NCI-H2227 (cell line): Measurements from ENCODE around the gene SEMA5A.

Experiments used
- DNase-seq: peaks from one replicate; lab custom pipeline; 2025; ENCODE audit not compliant: unreplicated experiment; lab: John Stamatoyannopoulos, UW

The SEMA5A gene

DNA sequence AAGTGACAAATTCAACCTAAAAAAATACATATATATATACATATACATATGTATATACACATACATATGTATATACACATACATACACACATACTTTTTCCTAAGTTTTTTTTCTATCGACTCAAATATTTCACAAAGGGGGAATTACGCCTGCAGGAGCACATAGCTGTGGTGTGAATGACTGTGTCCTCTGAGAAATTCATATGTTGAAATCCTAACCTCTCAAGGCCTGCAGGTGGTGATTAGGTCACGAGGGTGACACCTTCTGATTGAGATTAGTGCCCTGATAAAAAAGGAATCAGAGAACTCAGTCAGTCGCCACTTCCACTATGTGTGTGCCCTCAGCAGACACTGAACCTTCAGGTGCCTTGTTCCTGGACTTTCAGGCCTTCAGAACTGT is 248.7 kb downstream of the SEMA5A start:
- no peak for DNase-seq

DNA sequence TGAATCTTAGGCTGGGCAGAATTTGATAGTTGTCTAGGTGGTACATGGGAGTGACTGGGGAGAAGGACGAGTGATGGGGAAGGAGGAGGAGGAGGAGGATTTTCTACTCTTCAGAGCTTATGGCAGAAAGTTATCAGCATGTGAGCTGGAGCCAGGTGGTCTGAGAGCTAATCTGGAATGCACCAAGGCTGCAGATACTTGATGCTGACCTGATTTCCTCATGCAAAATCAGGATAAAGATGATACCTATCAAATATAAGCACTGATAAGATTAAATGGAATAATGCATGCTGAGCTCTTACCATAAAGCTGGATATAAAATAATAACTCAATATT is 250.4 kb downstream of the SEMA5A start:
- no peak for DNase-seq

DNA sequence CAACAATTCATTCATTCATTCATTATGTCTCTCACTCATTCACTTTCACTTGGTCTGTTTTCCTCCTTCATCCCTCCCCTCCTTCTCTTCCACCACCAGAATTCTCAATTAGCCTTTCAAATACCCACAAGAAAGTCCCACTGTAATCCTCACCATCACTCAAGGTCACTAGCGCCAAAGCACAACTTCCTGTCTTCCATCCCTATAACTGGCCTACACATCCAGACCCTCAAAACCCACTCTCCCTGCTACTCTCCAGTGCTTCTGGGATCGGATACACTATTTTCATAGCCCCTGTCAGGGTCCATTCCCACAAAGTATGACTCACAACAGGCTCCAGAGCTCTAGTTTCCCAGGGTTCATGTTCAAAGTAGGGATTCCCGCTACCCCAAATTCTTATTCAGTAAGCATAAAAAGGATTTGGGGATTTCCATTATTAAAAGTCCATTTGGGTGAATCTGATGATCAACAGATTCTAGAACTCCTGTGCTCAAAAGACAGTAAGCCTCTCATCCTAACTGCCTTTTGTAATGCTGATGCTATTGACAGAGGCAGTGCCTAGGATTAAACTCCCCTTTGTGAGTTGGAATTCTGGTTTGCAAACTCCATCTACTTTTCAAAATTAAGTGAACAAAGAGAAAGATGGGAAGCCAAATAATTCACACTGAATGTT is 250.9 kb downstream of the SEMA5A start:
- no peak for DNase-seq

DNA sequence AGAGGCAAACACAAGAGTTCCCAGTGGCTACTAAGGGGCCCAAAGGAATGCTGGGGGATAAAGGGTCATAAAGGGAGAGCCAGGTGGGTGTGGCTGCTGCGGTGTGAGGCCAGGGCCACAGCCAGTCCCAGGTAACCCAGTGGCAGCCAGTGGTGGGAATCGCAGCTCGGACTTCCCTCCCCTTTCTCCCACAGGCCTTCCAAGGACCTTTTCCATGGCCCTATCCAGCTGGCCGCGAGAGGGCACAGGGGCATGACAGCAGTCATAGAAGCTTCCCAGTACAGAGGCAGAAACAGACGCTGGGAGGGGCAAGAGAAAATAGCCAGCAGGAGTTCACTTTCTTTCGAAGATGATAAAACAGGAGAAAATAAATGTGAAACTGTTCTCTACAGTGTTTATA is 257.6 kb downstream of the SEMA5A start:
- no peak for DNase-seq

DNA sequence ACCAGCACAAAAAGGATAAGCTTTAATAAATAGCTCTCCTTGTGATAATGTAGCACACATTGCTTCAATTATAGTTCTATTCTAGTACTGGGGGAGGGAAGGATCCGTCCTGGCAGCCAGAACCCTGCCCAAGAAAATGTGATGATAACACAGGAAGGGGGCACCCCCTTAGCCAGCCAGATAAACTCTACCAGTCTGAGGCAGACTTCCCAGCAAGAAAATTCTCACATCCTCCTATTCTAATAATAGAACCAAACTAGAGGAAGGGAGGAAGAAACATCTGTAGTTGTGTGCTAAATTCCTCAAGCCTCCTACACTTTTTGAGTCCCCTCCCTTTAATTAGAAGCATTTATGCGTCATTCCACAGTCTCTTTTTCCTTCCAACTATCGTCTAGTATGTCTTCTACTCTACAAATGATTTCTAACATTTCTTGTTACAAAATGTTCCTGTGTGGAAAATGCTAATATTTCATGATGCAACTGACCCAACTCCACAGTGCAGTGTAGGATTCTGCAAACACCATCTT is 261.0 kb downstream of the SEMA5A start:
- DNase-seq, result no peak

DNA sequence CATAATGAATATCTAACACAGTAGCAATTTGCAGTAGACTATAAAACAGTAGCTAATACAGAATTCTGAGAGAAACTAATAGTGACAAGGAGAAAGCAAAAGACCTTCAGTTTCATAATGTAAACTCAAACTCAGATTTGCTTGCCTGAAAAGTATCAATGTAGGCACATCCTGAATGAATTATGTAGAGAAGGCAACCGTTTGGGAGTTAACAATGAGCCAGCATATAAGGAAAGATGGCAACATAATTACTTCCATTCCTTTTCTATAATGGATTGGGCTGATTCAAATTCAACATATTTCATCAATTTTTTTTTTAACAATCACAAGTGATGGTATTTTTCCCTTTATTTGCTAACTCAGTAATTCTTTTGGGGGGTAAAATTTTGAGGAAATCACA is 261.6 kb downstream of the SEMA5A start:
- DNase-seq, result no peak

DNA sequence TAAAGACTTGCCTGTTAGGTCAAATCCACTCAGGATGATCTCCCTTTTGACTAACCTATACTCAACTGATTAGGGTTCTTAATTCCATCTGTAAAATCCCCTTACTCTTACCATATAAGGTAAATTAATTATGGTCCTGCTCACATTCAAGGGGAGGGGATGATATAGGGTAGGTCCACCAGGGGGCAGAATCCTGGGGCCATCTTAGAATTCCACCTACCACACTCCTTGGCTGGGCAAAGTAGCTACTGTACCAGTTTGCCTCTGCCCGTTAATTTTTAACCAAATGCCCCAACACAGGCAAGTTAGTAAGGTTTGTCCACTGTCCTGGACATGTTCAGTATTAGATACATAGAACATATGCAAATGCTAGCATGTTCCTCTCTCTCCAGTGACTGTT is 262.4 kb downstream of the SEMA5A start:
- no peak for DNase-seq

DNA sequence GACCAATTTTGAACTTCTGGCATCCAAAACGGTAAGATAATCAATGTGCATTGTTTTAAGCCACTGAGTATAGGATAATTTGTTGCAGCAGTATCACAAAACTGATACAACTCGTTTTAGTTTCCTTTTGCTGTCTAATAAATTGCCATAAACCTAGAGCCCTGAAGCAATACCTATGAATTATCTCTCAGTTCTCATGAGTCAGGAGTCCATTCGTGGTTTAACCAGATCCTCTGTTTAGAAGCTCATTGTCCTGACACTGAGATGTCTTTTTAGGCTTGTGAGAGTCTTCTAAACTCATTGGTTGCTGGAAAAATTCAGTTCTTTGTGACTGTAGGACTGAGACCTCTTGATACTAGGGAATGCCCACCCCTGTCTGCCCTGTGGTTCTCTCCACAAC is 262.9 kb downstream of the SEMA5A start:
- no peak for DNase-seq

DNA sequence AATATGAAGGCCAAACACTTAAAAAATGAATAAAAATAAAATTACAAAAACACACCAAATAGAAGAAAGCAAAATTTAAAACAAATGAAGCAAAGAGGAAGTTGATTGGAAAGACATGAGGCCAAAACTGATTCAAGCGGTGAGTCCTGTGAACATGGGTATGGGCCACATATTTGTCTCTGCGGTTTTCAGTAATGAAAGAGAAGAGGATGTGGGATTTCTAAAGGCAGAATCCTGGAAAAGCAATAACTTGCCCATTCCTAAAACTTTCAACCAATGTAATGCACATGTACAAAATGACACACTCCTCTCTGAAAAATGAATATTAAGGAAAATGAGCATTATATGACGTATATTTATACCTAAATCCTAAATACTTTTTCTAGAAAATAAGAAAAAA is 263.7 kb downstream of the SEMA5A start:
- no peak for DNase-seq

DNA sequence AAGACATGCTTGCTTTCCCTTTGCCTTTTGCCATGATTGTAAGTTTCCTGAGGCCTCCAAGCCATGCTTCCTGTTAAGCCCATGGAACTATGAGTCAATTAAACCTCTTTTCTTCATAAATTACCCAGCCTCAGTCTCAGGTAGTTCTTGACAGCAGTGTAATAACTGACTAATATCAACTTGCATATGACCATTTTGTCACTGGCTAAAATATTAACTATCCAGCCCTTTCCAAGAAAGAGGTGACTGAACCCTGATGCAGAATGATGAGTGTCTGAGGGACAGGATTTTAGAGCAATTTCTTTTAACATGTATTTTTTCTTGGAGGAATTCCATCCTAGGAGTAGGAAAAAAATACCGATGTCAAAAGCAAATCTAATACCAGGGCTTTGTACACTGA is 266.1 kb downstream of the SEMA5A start:
- DNase-seq, result no peak

DNA sequence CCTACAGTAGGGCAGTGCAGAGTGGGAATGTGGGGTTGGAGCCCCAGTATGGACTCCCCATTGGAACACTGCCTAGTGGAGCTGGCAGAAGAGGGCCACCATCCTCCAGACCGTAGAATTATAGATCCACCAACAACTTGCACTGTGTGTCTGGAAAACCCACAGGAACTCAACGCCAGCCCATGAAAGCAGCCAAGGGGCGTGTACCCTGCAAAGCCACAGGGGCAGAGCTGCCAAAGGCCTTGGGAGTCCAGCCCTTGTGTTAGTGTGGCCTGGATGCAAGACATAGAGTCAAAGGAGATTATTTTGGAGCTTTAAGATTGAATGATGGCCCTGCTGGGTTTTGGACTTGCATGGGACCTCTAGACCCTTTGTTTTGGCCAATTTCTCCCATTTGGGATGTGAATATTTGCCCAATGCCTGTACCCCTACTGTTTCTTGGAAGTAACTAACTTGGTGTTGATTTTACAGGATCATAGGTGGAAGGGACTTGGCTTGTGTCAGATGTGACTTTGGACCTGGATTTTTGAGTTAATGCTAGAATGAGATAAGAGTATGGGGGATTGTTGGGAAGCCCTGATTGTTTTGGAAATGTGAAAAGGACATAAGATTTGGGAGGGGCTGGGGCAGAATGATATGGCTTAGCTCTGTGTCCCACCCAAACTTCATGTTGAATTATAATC is 266.8 kb downstream of the SEMA5A start:
- no peak for DNase-seq

DNA sequence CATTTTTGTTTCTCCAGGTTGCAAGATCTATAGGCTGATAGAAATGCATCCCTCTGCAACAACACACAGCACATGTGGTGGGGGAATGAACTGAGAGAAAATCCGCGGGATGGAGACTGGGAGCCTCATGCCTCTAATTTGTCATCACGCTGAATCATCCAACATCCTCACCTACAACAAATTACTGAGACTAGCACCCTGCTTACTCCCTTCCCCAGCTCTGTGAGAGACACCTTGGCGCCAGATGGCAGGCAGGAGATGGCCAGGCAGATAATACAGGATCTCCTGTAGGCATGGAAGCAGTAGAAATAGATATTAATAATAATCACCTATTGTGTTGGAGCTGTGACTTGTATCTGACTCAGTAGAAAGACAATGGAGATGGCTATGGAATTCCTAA is 276.9 kb downstream of the SEMA5A start:
- no peak for DNase-seq

DNA sequence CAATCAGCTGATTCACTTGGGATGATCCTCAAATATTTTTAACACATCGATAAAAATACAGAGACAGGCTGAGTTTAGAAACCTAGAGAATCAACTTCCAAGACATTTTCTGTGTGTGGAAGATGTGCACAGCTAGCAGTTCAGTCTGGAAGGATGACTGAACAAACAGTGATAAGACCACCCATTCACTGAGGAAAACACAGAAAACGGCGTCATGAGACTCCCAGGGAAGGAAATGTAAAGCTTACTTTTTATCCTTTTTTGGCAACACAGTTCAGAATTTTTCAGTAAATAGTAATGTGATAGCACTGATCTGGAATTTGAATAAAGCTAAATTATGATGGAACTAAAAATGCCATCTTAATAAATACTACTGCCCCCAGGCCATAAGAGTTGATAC is 277.6 kb downstream of the SEMA5A start:
- DNase-seq, result no peak

DNA sequence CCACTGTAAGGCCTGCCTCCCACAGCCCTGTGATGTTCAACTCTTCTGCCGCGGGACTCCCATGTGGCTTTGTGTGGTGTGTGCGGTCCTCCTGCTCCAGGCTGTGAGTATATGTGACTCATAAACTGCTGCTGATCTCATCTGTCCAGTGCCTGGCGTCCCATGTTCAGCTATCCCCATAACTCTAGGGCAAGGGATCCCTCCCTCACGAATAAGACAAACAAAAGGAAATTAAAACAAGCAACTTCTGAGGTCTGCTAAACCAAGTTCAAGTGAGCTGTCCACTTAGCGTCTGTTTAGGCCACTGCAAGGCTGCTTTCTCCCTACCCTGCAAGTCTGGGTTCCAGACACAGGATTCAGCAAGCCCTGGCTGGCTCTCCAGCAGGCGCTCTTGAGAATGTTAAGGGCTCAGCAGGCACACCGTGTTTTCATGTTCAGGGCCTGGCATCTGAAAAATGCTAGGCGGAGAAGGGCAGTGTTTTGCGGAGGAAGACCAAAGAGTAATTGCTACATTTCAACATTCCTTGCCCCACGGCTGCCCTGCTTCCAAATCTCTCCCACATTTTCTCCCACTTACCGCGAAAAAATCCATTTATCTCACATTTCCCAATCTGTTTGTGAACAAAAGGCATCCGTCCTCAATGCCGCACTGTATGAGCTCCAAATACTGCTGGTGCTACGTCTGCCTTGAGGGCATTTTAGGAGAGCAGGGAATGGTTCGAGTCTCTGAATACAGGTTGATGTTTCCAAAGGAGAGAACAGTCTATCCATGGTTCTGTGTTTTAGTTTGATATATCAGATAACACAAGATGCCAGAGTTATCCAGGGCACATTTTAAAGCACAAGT is 280.2 kb downstream of the SEMA5A start:
- no peak for DNase-seq

DNA sequence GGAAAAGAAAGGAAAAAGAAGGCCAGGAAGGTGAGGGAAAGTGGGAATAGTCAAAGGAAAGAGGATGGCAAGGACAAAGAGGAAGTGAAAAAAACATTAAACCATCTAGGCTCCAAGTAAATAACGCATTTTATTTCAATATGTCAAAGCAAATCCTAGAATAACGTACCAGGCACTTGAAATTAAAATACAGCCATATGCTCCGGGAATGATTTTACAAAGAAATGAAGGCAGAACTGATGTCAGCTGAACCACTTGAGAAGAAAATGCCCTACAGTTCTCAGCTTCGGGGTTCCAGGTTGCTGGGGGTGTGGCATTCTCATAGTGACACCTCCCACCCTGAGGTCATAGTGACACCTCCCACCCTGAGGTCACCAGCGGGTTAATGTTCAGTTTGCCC is 281.6 kb downstream of the SEMA5A start:
- no peak for DNase-seq

DNA sequence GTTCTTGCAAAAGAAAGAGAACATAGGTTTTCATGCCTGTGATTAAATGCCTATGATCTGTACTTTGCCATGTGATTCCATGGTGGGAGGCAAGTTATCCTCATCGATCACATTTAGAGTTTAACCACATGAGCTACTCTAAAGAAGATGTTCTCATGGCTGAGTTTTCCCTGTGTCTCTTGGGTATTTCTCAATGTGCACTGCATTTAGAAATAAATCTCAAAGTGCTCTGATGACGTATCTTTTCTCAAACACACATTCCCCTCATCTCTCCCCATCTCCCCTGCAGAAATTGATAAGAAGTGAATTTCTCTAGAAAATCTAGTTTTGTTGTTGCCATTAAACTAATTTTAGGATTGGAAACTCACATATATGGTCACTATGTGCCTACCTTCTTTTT is 282.2 kb downstream of the SEMA5A start:
- DNase-seq, result no peak

DNA sequence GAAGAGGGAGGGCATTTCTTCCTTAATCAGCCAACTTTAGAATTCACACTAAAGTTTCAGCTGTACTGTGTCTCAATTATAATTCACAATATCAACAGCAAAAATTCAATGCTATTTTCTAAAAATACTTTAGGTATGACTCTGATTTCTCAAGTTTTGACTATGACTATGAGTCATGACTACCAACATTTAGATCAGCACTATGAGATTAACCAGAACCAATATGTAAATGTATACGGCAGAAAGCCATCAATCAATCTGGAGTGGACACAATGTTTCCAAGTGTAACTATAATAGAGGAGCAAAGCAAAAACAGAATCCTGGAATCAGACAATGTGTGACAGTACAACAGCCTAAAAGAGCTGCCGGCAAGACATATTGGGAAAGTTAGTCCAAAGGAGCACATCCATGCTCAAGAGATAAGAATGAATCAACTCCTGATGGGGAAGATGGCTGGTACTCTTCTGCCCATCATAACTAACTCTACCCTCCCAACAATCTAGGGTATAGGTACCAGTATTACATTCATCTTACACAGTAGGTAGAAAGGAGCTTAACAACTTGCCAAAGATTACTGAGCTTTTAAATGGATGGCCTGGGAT is 294.4 kb downstream of the SEMA5A start:
- no peak for DNase-seq

DNA sequence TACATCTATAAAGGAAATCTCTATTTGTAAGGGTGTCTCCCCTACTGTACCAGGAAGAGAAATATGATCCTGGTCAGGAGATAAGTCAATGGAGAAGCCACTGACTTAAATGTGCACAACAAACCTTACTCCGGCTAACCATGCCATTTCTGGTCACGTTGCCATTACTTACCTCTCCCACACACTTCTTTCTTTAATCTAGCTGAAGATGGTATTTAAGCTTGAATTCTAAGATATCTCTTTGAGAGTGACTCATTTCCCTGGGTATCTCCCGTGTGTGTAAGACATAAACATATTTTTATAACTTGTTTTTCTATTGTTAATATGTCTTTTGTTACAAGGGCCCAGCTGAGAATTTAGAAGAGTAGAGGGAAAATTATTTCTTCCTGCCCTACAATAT is 296.6 kb downstream of the SEMA5A start:
- DNase-seq, result no peak

DNA sequence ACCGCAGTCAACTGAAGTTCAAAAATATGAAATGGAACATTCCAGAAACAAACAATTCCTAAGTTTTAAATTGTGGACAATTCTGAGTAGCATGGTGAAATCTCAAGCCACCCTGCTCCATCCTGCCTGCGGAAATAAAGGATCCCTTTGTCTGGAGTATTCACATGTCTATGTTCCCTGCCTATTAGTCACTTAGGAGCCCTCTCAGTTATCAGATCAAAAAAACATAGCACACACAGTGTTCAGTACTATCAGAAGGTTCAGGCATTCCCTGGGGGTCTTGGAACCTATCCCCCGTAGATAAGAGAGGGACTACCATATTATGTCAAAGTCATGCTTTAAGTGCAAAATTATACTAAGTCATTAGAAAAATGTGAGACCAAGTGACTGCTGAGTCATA is 300.8 kb downstream of the SEMA5A start:
- DNase-seq, result no peak

DNA sequence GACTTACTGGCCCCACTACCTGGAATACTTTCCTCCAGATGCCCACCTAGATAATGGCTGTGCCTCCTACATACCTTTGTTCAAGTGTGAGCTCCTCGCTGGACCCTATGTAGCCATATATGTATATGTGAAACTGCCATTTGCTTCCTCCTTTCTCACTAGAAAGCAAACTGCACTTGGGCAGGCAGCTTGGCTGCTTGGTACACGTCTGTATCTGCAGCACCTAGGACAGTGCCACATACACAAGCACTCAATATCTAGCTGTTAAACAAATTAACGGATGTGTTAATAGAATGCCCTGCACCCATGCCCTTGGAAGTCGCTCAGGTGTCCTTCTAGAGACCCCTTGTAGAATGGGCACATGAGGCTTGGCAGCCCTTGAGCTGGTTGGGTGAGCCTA is 301.5 kb downstream of the SEMA5A start:
- no peak for DNase-seq

DNA sequence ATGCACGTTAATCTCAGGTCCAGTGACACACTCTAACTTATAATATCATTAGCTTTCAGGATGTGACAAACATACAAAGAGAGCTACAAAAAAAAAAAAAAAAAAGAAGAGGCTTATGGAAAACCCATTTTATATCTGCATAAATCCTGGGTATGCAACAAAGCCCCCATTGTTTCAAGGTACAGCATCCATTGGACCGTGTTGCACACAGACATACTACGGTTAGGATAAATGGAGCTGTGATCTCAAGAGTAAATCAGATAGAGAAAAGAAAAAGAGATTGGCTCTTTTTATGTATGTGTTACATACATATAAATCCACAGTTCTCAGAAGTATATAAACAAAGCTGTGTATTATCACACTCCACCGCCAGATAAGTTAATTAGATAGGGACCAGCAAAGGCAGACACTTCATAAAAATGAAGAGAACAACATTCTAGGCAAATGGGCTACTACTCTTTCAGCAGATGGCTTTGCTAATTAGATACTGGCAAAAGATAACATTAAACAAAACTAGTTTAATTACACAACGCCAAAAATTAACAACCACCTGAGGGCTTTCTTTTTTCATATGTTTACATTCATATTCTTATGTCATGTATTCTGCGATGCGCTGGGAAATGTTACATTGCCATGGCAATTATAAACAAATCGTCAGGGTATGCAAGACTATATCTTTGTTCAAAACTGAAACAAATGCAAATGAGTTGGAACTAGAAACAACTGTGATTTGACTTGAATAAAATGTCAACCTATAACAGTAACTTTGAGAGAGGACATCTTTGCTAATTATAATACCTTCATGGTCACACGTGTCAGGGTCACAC is 304.2 kb downstream of the SEMA5A start:
- no peak for DNase-seq
